HEK293T (cell line): Measurements from ENCODE around the gene SPTLC3.

Source experiments
- ARNT ChIP-seq: fragments of 450-650 bp; IDR thresholded peaks from 2 replicates; pipeline ENCODE4 v1.6.1; 2017; ENCODE audit warnings: mild to moderate bottlenecking
- BHLHE40 ChIP-seq: fragments of 450-650 bp; IDR thresholded peaks from 2 replicates; pipeline ENCODE4 v1.6.1; 2016; ENCODE audit warnings: mild to moderate bottlenecking, moderate library complexity, borderline replicate concordance
- FOXK2 ChIP-seq: fragments of 450-650 bp; IDR thresholded peaks from 2 replicates; pipeline ENCODE4 v1.6.1; 2016; ENCODE audit warnings: mild to moderate bottlenecking
- FOXM1 ChIP-seq: fragments of 450-650 bp; IDR thresholded peaks from 2 replicates; pipeline ENCODE4 v1.6.1; 2017; ENCODE audit warnings: mild to moderate bottlenecking, borderline replicate concordance
- HDGF ChIP-seq: fragments of 450-650 bp; IDR thresholded peaks from 2 replicates; pipeline ENCODE4 v1.6.1; 2017; ENCODE audit warnings: antibody characterized with exemption, borderline replicate concordance
- LEF1 ChIP-seq: fragments of 450-650 bp; IDR thresholded peaks from 2 replicates; pipeline ENCODE4 v1.6.1; 2017; ENCODE audit warnings: mild to moderate bottlenecking, borderline replicate concordance
- NFRKB ChIP-seq: fragments of 450-650 bp; IDR thresholded peaks from 2 replicates; pipeline ENCODE4 v1.6.1; 2016; ENCODE audit warnings: mild to moderate bottlenecking, moderate library complexity
- PKNOX1 ChIP-seq: fragments of 450-650 bp; IDR thresholded peaks from 2 replicates; pipeline ENCODE4 v1.6.1; 2016
- SP1 ChIP-seq: fragments of 450-650 bp; IDR thresholded peaks from 2 replicates; pipeline ENCODE4 v1.6.1; 2017
- SUZ12 ChIP-seq: fragments of 450-650 bp; IDR thresholded peaks from 2 replicates; pipeline ENCODE4 v1.6.1; 2016; ENCODE audit warnings: mild to moderate bottlenecking
- TARDBP ChIP-seq: fragments of 450-650 bp; IDR thresholded peaks from 2 replicates; pipeline ENCODE4 v1.6.1; 2016

- TF ChIP-seq FOXM1 (no peak), ARNT (no peak), HDGF (no peak), NFRKB (no peak), SUZ12 (no peak), BHLHE40 (no peak), TARDBP (no peak), SP1 (no peak), PKNOX1 (no peak), FOXK2 (no peak), LEF1 (no peak)
Observed at GRCh38 chr20:12998046-12998445, 10.7 kb upstream of the SPTLC3 start.
